Measurements from ENCODE around the gene LINC00237.

Gene LINC00237

DNA sequence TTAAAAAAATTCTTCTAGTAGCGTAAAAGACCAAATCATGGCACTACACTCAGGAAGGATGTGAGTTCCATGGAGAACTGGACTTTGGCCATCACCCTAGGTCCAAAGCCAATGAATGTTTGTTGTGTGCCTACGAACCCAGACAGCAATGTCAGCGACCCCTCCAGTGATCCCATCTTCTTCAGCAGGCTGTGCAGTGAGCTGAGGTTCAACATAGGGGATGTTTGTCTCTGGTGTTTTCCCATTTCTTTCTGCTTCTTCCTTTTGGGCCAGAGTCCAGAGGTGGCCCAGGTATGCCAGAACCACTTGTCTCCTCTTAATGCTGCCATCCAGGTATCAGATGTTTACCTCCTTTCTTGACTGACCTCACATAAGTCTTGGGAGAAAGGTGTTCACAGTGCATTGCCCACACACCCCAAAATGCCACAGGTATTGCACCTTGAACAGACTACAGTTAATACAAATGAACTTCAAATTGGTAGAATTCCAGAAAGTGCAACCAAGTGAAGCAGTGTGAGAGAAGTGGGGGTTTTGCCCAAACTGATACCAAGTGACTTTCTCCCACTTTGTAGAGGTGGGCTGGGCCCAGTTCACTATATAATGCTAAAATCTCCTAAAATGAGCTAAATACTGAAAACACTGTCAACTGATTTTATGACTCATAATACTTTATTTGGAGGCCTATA lies 33.9 kb upstream of the LINC00237 start:
- Histone ChIP-seq H3K27me3 (no peaks in the 10 kb centered on the region), H3K36me3 (peaks cover 15% of the 10 kb centered on the region), H3K4me1 (ENCODE audit: control insufficient read depth in 1 of 2, insufficient read depth in 1 of 2, low read depth in 1 of 2, low read length in 1 of 2) (no peaks in the 10 kb centered on the region), H3K27ac (no peak overlapping the region), H3K9me3 (no peaks in the 10 kb centered on the region), H3K4me3 (ENCODE audit: low read depth in 1 of 2, low read length in 1 of 2) (no peak overlapping the region)
- TF ChIP-seq, protein P1, sequence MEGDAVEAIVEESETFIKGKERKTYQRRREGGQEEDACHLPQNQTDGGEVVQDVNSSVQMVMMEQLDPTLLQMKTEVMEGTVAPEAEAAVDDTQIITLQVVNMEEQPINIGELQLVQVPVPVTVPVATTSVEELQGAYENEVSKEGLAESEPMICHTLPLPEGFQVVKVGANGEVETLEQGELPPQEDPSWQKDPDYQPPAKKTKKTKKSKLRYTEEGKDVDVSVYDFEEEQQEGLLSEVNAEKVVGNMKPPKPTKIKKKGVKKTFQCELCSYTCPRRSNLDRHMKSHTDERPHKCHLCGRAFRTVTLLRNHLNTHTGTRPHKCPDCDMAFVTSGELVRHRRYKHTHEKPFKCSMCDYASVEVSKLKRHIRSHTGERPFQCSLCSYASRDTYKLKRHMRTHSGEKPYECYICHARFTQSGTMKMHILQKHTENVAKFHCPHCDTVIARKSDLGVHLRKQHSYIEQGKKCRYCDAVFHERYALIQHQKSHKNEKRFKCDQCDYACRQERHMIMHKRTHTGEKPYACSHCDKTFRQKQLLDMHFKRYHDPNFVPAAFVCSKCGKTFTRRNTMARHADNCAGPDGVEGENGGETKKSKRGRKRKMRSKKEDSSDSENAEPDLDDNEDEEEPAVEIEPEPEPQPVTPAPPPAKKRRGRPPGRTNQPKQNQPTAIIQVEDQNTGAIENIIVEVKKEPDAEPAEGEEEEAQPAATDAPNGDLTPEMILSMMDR (IDR thresholded peaks at IDR 0.05): no peak

GRCh38 chr20:21137078-21137477 lies 30.9 kb upstream of the LINC00237 start:
- Histone ChIP-seq H3K4me1 (ENCODE audit: control insufficient read depth in 1 of 2, insufficient read depth in 1 of 2, low read depth in 1 of 2, low read length in 1 of 2) (no peaks in the 10 kb centered on the region), H3K36me3 (peaks cover 32% of the 10 kb centered on the region), H3K27ac (no peak overlapping the region), H3K27me3 (no peaks in the 10 kb centered on the region), H3K9me3 (no peaks in the 10 kb centered on the region), H3K4me3 (ENCODE audit: low read depth in 1 of 2, low read length in 1 of 2) (no peak overlapping the region)
- TF ChIP-seq, protein P1 (IDR thresholded peaks at IDR 0.05): no peak

GRCh38 chr20:21136015-21136732 lies 30.0 kb upstream of the LINC00237 start:
- H3K4me1 ChIP-seq (ENCODE audit: control insufficient read depth in 1 of 2, insufficient read depth in 1 of 2, low read depth in 1 of 2, low read length in 1 of 2): no peaks in the 10 kb centered on the region
- TF ChIP-seq, protein P1 (IDR thresholded peaks at IDR 0.05): no peak
- no peak overlapping the region for H3K4me3 ChIP-seq (ENCODE audit: low read depth in 1 of 2, low read length in 1 of 2)

GRCh38 chr20:21134883-21135493 lies 28.8 kb upstream of the LINC00237 start:
- Histone ChIP-seq H3K4me1 (ENCODE audit: control insufficient read depth in 1 of 2, insufficient read depth in 1 of 2, low read depth in 1 of 2, low read length in 1 of 2) (no peaks in the 10 kb centered on the region), H3K36me3 (peaks cover 26% of the 10 kb centered on the region), H3K9me3 (no peaks in the 10 kb centered on the region), H3K4me3 (ENCODE audit: low read depth in 1 of 2, low read length in 1 of 2) (no peak overlapping the region), H3K27ac (no peak overlapping the region), H3K27me3 (no peaks in the 10 kb centered on the region)
- TF ChIP-seq, protein P1 (IDR thresholded peaks at IDR 0.05): no peak

More at GRCh38 chr20:21136015-21136732, 30.0 kb upstream of the LINC00237 start:
- Histone ChIP-seq H3K9me3 (no peaks in the 10 kb centered on the region), H3K27me3 (no peaks in the 10 kb centered on the region), H3K36me3 (peaks cover 28% of the 10 kb centered on the region), H3K27ac (no peak overlapping the region)

DNA sequence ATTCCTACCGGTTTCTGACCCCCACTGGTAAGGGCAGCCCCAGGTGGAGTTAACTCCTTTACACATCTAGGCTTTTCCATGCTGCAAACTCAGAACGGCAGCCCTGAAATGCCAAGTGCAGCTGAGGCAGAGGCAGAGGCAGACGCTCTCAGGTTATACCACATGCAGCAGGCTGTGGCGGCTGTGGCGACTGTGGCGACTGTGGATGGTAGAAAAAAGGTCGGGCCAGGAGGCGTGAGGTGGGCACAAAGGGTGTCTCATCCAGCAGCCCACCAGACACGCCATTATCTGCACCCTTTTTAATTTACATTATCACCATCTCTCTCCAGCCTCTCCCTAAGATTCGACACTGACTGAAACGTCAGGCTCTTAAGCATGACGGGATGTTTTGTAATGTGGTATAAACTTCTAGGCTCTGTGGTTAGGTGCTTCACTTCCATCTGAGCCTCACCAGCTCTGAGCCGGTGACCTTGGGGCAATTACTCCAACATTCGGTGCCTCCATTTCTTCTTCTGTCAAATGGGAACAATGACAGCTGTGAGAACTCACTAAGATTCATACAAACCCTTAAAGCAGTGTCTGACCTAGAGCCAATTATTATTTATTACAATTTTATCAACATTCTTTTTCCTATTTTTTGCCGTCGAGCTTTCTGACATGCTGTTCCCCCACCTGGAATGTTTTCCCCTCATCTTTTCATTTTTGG lies 27.9 kb upstream of the LINC00237 start:
- H3K4me3 ChIP-seq (ENCODE audit: low read depth in 1 of 2, low read length in 1 of 2): no peak overlapping the region
- no peaks in the 10 kb centered on the region for H3K9me3 ChIP-seq
- no peaks in the 10 kb centered on the region for H3K4me1 ChIP-seq (ENCODE audit: control insufficient read depth in 1 of 2, insufficient read depth in 1 of 2, low read depth in 1 of 2, low read length in 1 of 2)
- TF ChIP-seq, protein P1 (IDR thresholded peaks at IDR 0.05): no peak
- H3K27me3 ChIP-seq: no peaks in the 10 kb centered on the region
- no peak overlapping the region for H3K27ac ChIP-seq
- H3K36me3 ChIP-seq: peaks cover 26% of the 10 kb centered on the region

Data from neutrophil (primary cell).